ENCODE data around the gene NUP188.

The NUP188 gene

DNA sequence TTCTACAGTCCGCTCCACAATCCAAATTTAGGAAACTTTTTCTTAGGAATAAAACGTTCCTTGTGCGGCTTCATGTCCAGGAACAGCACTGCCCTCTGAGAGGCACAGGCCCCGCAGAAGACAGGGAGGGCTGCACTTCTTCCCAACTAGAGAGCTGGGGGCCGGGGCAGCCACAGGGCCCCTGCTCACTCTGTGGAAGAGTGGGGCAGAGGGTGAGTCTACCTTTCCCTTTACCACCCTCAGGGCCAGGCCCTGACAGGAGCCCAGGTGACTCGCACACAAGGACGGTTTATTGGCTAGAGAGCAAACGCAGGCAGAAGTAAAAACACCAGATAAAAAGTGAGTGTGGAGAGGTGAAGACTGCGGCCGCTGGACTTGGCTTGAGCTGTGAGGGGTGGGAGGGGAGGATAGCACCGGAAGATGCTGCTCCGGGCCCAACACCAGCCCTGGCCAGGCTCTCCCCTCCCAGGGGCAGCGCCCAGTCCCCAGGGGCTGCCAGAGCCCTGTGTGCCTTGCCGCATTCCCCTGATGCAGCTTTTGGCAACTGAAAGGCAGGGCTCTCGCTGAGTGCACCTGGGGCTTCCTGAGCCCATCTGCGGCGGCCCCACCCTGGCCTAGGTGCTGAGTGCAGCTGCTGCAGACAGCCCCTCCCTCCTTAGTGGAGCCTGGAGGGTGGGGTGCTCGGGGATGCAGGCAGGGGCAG, 60.4 kb downstream of the NUP188 start:
- DNase-seq: peak; percentile 20

DNA sequence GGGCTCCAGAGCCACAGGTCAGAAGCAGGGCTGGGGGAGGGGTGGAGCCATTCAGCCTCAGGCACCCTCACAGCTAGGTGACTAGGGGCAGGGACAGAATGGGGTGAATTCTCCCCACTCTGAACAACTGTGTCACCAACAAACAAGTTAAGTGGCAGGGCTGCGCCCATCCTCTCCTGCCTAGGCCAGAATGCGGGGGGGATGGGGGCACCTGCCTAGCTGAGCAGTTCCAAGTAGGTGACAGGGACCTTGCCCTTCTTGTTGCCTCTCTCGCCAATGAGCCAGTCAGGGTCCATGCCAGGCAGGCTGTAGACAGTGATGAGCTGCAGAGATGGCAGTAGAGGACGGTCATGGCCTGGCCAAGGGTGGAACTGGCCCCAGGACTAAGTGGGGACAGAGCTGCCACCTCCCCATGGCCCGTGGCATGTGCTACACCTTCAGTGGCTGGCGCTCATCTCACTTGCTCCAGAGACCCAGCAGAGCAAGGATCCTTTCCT, 61.0 kb downstream of the NUP188 start:
- no peak for DNase-seq

DNA sequence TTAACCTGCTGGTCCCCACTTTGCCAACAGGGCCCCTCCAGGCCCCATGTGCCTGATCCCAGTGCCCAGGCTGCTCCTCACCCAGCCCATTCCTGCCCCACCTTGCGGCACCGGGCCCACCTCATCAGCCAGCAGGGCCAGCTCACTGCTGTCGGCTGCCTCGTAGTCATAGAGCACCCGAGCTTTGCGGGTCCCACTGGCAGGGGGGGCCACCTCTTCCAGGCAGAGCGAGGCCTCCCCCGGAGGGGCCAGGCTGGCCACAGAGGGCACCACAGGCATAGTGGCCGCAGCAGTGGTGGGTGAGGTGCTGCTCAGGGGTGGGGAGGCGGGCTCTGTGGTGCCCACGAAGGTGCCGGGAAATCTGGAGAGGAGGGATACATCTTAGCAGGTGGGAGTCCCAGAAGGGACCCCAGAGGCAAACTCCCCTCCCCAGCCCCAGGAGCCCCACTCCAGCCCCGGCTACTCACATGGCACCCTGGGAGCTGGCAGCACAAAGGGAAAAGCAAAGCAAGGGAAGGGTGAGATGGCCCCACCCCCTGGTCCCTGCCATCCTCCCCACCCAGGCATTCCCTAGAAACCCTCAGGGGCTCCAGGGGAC, 61.6 kb downstream of the NUP188 start:
- DNase-seq: no peak

DNA sequence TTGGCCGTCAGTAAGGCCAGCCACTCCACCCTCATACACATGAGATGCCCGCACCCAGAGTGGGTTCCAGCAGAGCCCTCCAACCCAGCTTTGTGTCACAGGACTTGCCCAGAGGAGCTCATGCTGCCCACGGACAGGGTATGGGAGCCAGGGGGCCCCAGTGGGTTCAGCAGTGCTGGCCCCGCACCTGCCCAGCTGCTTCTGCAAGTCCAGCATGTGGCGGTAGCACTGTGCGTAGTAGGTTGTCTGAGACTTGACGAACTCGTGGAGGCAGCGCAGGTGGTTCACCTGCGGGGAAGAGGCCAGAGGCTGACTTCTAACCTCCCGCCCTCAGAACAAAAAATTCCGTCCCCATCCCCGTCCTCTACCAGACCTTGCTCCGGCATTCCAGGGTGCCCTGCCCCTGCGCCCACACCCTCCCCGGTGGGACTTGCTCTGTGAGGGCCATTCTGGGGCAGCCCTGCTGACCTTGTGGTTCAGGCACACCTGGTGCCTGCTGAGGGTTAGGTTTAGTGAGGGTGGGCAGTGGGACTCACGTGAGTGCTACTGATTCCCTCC, 62.2 kb downstream of the NUP188 start:
- no peak for DNase-seq

DNA sequence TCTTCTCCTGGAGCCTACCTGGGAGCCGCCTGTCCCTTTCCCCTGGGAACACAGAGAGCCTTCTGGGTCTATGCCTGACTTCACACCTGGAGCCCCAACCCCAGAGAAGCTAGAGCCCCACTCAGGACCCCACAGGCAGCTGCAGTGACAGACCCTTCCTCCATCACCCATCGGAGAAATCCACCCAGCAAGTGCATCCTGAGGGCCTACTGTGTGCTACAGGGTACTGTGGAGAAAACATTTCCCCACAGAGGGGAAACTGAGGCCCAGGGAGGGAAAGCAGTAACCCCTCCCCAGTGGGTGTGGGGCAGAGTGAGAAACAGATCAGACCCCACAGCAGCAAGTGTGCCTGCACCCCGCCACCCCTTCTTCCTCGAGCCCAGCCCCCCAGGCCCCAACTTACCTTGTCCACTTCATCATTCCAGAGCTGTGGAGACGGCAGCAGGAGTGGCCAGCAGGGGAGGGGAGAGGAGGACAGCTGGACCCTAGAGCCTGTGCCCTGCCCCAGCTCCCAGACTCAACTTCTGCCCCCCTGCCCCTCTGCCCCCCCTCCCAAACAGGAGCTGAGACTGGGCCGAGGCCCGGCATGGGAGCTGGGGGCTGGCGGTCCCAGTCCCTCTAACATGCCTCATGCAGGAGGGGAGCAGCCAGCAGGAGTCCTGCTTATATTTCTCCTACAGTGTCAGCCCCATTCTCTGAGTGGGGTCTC, 62.9 kb downstream of the NUP188 start:
- DNase-seq: no peak

DNA sequence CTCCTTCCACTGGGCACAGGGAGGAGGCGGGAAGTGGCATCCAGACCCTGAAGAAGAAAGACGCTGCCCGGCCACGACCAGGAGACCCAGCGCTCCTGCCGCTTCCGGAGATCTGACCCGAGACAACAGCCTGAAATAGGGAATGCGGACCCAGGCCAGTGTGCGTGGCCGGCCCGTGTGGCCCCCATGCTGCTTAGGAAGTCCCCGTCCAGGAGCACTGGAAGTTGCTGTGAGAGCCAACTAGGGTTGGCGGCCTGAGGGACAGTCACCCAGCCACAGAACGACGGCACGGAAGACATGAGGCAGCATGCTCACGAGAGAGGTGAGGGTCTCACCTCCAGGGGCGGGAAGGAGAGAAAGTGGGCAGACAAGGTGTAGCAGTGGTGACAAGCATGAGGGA, 63.7 kb downstream of the NUP188 start:
- no peak for DNase-seq

DNA sequence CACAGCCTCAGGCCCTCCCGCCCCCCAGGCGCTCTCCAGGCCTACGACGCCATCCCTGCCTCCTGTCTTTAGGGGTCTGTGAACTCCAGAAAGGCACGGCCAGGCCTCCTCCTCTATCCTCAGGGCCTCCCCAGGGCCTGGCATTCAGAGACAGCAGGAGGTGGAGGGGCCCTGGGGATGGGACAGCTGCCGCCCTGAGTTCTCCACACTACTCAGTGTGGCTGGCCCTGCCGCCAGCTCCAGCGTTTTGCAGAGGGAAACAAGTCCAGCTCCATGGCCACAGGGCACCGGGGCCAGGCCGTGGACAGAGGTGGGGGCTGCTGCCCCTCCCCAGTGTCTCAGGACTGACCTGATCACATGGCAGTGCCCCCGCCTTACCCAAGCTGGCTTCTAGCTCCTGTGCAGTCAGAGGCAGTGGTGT, 64.3 kb downstream of the NUP188 start:
- DNase-seq: no peak

DNA sequence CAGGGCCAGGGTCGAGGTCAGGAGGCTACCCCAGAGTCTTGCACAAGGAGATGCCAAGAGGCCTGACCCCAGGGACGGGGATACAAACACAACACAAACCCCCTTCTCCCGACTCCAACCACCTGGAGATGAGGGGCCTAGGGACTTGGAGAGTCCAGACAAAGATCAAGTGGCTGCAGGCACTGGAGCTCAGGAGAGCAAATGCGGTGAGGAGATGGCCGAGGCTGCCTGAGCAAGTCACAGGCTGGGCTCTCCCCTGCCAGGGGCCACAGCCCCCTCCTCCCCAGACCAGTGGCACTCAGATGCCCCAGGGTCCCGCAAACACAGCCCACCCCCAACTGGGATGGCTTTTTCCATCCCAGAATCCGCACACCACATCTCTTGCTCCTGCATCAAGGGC, 64.8 kb downstream of the NUP188 start:
- no peak for DNase-seq

DNA sequence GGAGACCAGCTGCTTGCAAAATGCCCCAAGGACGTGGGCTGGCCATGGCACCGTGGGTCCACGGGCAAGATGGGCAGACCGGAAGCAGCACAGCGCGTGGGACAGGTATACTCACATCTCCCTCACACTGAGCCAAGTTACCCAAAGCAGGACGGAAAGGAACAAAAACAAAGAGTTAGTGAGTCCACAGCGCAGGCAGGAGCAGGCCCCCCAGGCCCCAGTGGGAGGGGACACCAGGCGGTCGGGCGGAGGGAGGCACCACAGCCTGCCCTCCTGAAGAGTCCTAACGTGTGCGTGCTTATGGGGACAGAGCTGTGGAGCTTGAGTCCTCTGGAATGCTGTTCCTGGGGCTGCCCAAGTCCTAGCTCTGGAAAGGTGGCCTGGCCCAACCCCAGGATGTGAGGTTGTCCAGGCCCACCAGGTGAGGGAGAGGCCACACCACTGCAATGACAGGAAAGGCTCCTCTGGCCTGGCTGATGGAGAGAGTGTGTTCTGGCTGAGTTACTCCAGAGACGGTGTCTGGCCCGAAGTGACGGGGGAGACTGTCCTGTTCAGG, 65.5 kb downstream of the NUP188 start:
- no peak for DNase-seq

DNA sequence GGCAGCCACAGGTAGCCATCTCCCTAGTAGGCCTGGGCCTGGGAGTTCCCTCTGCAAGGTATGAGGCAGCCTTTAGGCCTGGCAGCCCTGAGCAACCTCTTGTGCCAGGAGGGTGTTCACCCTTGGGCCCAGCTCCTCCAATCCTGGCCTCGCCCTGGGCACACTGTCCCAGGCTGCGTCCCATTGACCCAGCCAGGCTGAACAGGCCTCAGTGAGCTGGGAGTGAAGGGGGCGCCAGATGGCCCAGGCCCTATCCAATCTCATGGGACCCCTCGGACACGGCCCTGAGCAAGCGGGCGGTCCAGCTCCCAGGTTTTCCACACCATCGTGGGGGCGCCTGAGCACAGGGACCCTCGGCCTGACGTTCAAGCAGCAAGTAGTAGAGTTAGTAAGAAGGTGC, 66.2 kb downstream of the NUP188 start:
- DNase-seq: no peak

DNA sequence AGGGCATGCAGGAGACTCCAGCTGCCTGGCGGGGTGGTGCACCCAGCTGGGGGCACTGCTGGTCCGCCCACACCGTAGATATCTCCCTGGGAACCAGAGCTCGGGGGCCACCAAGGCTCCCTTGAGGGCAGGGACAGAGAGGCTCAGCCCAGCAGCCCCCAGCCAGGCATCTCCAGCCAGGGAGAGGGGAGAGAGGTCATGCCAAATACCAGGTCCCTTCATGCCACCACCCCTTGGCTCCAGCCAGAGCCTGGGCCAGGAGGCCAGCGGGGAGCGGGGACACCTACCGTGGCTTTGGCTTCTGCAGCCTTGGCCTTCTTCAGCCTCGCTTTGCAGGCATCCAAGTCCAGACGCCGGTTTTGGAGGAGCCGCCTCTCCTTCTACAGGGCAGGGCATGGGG, 66.6 kb downstream of the NUP188 start:
- no peak for DNase-seq

DNA sequence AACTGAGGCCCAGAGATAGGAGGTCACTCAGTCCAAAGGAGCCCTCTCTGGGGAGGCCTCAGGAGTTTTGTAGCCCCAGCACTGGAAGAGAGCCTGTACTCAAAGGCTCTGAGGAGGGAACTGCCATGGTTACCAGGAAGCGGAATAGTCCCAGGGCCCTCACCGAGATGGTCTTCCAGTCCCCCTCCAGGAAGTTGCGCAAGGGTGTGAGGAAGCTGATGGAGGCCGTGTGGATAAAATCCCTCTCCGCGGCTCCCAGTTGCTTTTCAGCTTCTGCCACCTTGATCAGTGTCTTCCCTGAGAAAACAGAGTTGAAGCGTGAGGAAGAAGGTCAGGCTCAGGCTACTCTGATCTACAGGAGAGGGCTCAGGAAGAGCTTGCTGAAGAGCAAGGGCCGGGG, 67.1 kb downstream of the NUP188 start:
- DNase-seq: no peak

DNA sequence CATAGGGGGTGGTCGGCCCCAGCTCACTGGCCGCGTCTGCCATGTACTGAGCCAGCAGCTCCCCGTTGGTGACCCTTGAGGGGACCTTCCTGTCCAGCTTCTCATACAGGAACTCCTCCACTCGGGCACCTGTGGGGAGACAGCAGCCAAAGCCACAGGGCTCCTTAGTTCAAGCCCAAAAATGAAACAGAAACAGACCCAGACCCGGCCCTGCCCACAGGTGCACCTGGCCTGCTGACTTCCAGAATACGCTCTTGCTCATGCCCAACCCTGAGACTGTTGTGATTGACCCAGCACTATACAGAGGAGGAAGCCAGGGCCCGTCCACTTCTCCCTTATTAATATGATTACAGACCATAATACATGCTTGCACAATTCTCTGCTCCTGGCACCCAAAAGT, 73.6 kb downstream of the NUP188 start:
- no peak for DNase-seq

DNA sequence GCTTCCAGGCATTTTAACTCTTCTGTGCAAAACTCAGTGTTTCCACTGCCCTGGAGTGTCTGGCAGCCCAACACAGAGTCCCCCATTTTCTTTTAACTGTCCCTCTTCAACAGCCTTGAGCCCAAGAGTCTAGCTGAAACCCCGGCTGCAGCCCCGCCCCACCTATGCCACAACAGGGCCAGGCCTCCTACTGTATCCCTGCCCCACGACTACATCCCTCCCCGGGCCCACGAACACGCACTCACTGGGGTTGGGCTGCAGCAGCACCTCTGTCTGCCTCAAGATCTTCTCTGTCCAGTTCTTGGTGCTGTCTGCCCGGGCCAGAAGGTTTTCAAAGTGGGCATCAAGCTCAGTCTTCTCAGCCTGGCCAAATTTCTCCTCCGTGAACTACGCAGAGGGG, 74.5 kb downstream of the NUP188 start:
- no peak for DNase-seq

DNA sequence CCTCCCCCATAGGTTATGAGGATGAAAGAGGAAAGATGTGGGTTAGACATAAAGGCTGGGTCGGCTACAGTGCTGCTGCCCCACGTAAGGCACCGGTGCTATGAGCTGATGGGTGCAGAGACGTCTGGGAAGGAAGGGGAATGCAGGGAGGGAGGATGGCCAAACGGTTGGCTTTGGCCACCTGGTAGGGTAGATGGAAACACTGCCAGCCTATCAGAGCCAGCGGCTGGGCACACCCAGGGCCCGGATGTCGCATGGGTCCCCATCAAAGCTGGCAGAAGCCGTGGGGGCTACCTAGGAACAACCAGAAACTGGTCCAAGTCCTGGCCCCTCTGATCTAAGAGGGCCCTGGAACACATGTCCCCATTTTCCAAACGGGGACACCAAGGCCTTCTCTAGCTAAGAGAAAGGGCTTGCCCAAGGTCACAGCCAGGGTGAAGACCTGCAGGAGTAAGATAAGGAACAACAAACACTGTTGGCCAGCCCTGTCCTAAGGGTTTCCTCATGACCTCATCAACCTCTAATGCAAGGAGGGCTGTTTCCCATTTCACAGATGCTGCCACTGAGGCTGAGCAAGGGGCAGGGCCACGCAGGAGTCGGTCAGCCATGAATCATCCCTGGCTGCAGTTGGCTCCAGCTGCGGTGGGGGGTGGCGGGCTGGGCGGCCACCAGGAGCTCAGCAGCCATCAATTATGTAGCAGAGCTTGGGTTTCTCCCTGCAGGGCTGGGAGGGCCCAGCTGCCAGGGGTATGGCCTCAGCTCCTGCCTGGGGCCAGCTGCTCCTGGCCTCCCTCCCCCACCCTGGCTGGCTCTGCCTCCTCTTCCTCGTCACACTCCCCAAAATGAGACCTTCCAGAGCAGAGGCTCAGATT, 75.8 kb downstream of the NUP188 start:
- peak; percentile 43 for DNase-seq

DNA sequence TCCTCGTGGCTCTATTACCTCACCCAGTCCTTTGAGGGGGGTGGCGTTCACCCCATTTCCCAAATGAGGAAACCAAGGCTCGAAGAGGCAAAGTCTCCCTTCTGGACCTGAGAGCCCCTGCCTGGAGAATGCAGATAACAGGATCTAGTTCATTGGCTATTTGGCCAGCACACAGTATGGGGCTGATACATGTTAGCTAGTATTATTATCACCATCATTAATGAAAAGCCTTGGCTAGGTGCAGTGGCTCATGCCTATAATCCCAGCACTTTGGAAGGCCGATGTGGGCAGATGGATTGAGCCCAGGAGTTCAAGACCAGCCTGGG, 76.4 kb downstream of the NUP188 start:
- no peak for DNase-seq

DNA sequence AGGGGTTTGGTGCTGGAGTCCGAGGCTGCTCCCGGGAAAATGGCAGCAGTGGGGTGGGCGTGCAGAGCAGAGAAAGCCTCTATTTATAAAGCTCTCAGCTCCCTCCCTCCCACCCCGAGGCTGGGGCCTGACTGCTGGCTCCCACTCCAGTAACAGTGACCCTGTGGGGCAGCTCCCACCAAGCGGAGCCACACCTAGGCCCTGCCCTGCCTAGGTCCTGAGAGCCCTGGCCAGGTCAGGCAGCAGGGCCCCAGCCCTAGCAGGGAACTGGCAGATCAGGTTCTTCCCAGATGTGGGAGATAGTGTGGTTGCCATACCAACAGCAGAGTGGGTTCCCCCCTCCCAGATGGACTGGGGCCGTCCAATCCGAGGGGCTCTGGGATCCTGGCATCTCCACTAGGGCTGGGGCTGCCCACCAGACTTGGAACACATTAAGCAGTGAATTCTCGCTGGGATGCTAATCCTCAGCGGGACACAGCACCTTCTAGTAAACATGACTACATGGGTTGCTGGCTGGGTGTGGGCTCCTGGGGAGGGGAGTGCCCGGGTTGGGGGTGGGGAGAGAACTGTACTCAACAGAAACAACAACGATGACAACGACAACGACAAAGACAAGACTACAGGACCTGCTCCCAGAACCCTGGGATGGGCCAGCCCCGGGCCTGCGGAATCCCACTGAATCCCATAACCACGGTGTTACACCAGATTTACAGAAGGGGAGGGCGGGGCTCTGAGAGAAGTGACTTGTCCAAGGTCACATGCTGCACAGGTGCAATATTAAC, 79.1 kb downstream of the NUP188 start:
- no peak for DNase-seq

DNA sequence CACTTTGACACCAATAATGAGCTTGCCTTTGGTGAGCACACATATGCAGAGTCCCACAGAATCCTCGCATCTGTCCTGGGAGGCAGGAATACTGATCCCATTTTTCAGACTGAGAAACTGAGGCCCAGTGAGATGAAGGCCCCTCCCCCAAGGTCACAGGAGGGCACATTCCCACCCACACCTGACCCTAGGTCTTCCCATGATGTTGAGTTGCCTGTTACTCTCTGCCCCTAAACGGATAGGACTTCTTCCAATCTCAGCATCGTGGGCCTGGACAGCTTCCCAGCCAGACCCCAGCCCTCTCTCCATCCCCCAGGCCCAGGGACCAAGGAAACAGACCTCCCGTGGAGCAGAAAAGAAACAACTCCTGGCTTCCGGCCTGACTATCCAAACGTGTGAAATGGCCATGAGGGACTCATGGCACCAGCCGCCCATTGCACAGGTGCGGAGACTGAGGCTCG, 79.8 kb downstream of the NUP188 start:
- no peak for DNase-seq

DNA sequence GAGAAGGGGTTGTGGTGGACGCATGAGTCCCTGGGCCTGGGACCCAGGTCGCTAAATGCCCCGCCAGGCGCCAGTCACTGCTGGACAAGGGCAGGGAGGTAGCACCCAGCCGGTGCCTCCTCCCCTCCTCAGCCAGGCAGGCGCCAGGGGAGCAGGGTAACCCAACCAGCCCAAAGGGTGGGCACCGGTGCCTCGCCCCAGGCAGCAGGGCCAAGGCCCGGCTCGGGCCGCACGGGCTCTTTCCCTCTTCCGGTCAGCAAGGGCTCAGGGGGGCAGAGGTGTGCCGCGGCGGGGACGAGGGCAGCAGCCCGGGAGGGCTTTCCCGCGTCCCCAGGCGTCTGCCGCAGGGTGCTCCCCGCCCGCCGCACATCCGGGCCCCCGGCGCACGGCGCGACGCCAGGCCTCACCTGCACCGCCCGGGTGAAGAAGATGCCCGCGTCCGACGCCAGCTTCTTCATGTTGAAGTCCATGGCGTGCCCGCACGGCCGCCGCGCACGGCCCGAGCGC, 80.2 kb downstream of the NUP188 start:
- DNase-seq: no peak

DNA sequence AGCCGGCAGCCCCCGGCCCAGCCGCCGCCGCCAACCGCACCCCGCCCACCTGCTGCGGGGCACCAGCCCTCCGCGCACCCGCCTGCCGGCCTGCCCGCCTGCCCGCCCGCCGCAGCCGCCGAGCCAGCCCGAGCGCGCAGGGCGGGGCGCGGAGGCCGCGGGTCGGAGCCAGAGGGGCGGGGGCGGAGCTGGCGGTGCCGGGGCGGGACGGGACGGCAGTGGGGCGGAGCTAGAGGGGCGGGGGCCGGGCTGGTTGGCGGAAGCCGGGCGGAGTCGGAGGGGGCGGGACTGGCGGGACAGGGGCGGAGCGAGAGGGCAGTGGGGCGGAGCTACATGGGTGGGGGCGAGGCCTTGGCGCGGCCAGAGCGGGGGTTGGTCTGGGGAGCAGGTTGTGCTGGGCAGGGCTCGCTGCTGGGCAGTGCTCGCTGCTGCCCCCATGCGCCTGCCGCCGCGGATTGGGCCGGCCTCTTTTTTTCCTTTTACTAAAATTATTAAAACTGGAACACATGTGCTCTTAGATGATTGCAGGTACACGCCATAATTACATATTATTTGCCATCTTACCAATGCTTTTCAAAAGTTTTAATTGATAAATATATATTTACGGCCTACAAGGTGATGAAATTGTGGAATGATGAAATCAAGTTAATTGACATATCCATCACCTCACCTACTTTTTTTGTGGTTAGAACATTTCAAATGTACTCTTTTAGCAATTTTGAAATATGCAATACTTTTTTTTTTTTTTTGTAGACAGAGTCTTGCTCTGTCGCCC, 80.9 kb downstream of the NUP188 start, which contains the start of gene SH3GLB2:
SH3GLB2 (minus strand) TSS at position 140 of the 775 bp plus-strand sequence. CDS start 177 bp downstream, outside the sequence.
- peak; percentile 82 for DNase-seq

DNA sequence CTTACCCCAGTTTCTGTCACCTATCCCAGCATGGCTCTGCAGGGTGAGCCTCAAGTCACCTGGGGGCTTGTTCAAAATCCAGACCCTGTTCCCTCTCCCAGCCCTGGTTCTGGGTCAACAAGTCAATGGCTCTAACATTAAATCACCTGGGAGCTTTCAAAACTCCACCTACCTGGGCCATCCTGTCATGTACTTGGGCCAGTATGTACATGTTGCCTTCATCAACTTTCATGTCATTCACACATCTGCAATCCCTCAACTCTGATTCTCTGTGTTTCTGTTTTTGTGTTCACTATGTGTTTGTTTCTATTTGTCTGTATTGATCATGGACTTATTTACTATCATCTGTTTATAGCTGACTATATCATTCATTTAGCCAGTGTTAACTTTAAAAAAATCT, 82.7 kb downstream of the NUP188 start:
- no peak for DNase-seq

Data from NCI-H2107 (cell line).